HEK293 (cell line): ENCODE data around the gene PLD6.

ENCODE experiments used
- CTCF ChIA-PET: fragments of 350-600 bp; formaldehyde crosslinking; extraction: SDS; loops from one replicate; lab custom pipeline; 2021; ENCODE audit warnings: antibody characterized with exemption; lab: Yijun Ruan, JAX
- POLR2A ChIA-PET: fragments of 300-600 bp; formaldehyde crosslinking; extraction: SDS; loops from one replicate; lab custom pipeline; 2020; ENCODE audit warnings: antibody characterized with exemption, inconsistent platforms; lab: Yijun Ruan, JAX
- H3K27ac ChIP-seq: fragments of 200-500 bp; sonication (Bioruptor generic); 2 replicates; pipeline ENCODE4 v1.5.1; 2014; ENCODE audit warnings: low read depth, low read length, control low read depth, inconsistent platforms; ENCODE audit errors: extremely low read depth
- H3K36me3 ChIP-seq, 2 experiments: fragments of 200-500 bp in 1 of 2; sonication (Bioruptor generic) in 1 of 2; 1 replicate in 1 of 2; 2 replicates in 1 of 2; pipeline ENCODE4 v1.5.1; 2014 to 2017; ENCODE audit warnings: inconsistent platforms in 2 of 2, low read length in 2 of 2; ENCODE audit not compliant: control insufficient read depth in 2 of 2, insufficient read depth in 1 of 2
- H3K4me1 ChIP-seq: fragments of 200-500 bp; sonication (Bioruptor generic); 2 replicates; pipeline ENCODE4 v1.5.1; 2014; ENCODE audit warnings: mild to moderate bottlenecking, low read length, inconsistent platforms; ENCODE audit not compliant: control insufficient read depth, insufficient read depth
- H3K4me3 ChIP-seq: 2 replicates; pipeline ENCODE4 v1.5.1; 2011; ENCODE audit warnings: low read depth, mild to moderate bottlenecking, control low read depth, low read length, moderate library complexity
- H3K9me3 ChIP-seq: fragments of 200-500 bp; sonication (Bioruptor generic); 2 replicates; pipeline ENCODE4 v1.5.1; 2014; ENCODE audit warnings: low read depth, low read length, inconsistent platforms; ENCODE audit not compliant: control insufficient read depth, insufficient read depth
- BCL11A ChIP-seq: fragments of 450-650 bp; formaldehyde crosslinking; IDR thresholded peaks from 2 replicates; pipeline ENCODE4 v1.5.1; 2016; ENCODE audit warnings: low read depth, missing biosample characterization, missing genetic modification characterization
- HIC1 ChIP-seq: fragments of 450-650 bp; formaldehyde crosslinking; IDR thresholded peaks from 2 replicates; pipeline ENCODE4 v1.5.1; 2016; ENCODE audit warnings: missing biosample characterization, missing genetic modification characterization
- PBX3 ChIP-seq: sonication (generic); formaldehyde crosslinking; IDR thresholded peaks from 2 replicates; pipeline ENCODE4 v1.8.1; 2022; ENCODE audit warnings: mild to moderate bottlenecking, moderate library complexity, missing genetic modification reagents
- REST ChIP-seq: fragments of 450-650 bp; formaldehyde crosslinking; IDR thresholded peaks from 2 replicates; pipeline ENCODE4 v1.5.1; 2016; ENCODE audit warnings: missing biosample characterization, missing genetic modification characterization
- ZBTB48 ChIP-seq: fragments of 450-650 bp; formaldehyde crosslinking; IDR thresholded peaks from 2 replicates; pipeline ENCODE4 v1.5.1; 2016; ENCODE audit warnings: missing biosample characterization, missing genetic modification characterization
- ZNF10 ChIP-seq: fragments of 450-650 bp; formaldehyde crosslinking; IDR thresholded peaks from 2 replicates; pipeline ENCODE4 v1.5.1; 2017; ENCODE audit warnings: missing biosample characterization, missing genetic modification characterization
- ZNF169 ChIP-seq: fragments of 450-650 bp; formaldehyde crosslinking; IDR thresholded peaks from 2 replicates; pipeline ENCODE4 v1.5.1; 2016; ENCODE audit warnings: missing biosample characterization, missing genetic modification characterization
- ZNF174 ChIP-seq: fragments of 450-650 bp; formaldehyde crosslinking; IDR thresholded peaks from 2 replicates; pipeline ENCODE4 v1.5.0; 2017; ENCODE audit warnings: missing biosample characterization, mild to moderate bottlenecking, missing genetic modification characterization
- ZNF248 ChIP-seq: fragments of 450-650 bp; formaldehyde crosslinking; IDR thresholded peaks from 2 replicates; pipeline ENCODE4 v1.5.1; 2017; ENCODE audit warnings: missing biosample characterization, missing genetic modification characterization
- ZNF324 ChIP-seq: fragments of 450-650 bp; formaldehyde crosslinking; IDR thresholded peaks from 2 replicates; pipeline ENCODE4 v1.5.1; 2016; ENCODE audit warnings: missing biosample characterization, missing genetic modification characterization
- ZNF335 ChIP-seq: fragments of 450-650 bp; formaldehyde crosslinking; conservative IDR thresholded peaks from 2 replicates; pipeline ENCODE4 v1.5.1; 2016; ENCODE audit warnings: missing biosample characterization, missing genetic modification characterization
- ZNF341 ChIP-seq: fragments of 450-650 bp; formaldehyde crosslinking; IDR thresholded peaks from 2 replicates; pipeline ENCODE4; 2016; ENCODE audit warnings: low read depth, missing biosample characterization, missing genetic modification characterization
- ZNF350 ChIP-seq: fragments of 450-650 bp; formaldehyde crosslinking; IDR thresholded peaks from 2 replicates; pipeline ENCODE4 v1.5.0; 2017; ENCODE audit warnings: missing biosample characterization, mild to moderate bottlenecking, missing genetic modification characterization
- ZNF48 ChIP-seq: fragments of 450-650 bp; formaldehyde crosslinking; IDR thresholded peaks from 2 replicates; pipeline ENCODE4 v1.5.1; 2016; ENCODE audit warnings: missing biosample characterization, missing genetic modification characterization
- ZNF544 ChIP-seq: fragments of 450-650 bp; formaldehyde crosslinking; IDR thresholded peaks from 2 replicates; pipeline ENCODE4 v1.5.0; 2017; ENCODE audit warnings: missing biosample characterization, missing genetic modification characterization
- ZNF558 ChIP-seq: fragments of 450-650 bp; formaldehyde crosslinking; IDR thresholded peaks from 2 replicates; pipeline ENCODE4 v1.5.1; 2016; ENCODE audit warnings: missing biosample characterization, missing genetic modification characterization
- ZNF580 ChIP-seq: fragments of 450-650 bp; formaldehyde crosslinking; IDR thresholded peaks from 2 replicates; pipeline ENCODE4 v1.5.1; 2016; ENCODE audit warnings: missing biosample characterization, missing genetic modification characterization
- ZNF610 ChIP-seq: fragments of 450-650 bp; formaldehyde crosslinking; IDR thresholded peaks from 2 replicates; pipeline ENCODE4 v1.5.1; 2016; ENCODE audit warnings: missing biosample characterization, missing genetic modification characterization, borderline replicate concordance
- ZSCAN18 ChIP-seq: fragments of 450-650 bp; formaldehyde crosslinking; IDR thresholded peaks from 2 replicates; pipeline ENCODE4 v1.5.1; 2016; ENCODE audit warnings: missing biosample characterization, missing genetic modification characterization
- ZSCAN30 ChIP-seq: fragments of 450-650 bp; IDR thresholded peaks from 2 replicates; pipeline ENCODE4 v1.5.1; 2018; ENCODE audit warnings: missing biosample characterization, mild to moderate bottlenecking, missing genetic modification characterization, moderate library complexity

Gene PLD6

DNA sequence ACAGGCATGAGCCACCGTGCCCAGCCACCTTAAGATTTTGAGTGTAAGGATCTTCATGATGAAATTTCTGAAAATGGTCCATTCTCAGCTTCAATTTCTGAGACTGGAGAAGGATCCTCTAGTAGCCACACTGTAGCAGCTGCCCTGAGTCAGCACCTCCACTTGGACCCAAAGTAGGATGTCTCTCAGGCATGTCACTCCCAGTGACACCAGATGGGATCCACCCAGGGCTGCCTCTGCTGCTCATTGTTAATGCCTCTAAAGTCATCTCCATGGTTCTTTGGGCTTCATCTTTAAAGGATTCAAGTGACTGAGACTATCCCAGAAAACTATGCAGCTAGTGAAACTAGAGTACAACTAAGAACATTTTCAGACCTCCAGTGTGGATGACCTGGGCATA lies 7.9 kb downstream of the PLD6 start:
- no peaks in the 10 kb centered on the region for H3K4me1 ChIP-seq
- POLR2A ChIA-PET = interaction anchor here (0.7 kb wide), 1 partner anchor 15 kb away, joined by 3 read pairs; no protein-coding TSS in a partner anchor
- no peak overlapping the region for H3K27ac ChIP-seq
- CTCF ChIA-PET = no interaction called here
- no peak overlapping the region for H3K4me3 ChIP-seq
- peaks cover 4 to 26% of the 10 kb centered on the region in 2 experiments for H3K36me3 ChIP-seq
- no peaks in the 10 kb centered on the region for H3K9me3 ChIP-seq
- TF ChIP-seq ZNF350 (tag by site-specific recombination) (no peak), ZNF324 (tag by site-specific recombination) (no peak), BCL11A (tag by site-specific recombination) (no peak), ZBTB48 (tag by site-specific recombination) (no peak), ZNF10 (tag by site-specific recombination) (no peak), ZNF341 (no peak), PBX3 (no peak), ZNF174 (tag by site-specific recombination) (no peak), ZSCAN30 (tag by site-specific recombination) (no peak), ZSCAN18 (tag by site-specific recombination) (no peak), ZNF335 (tag by site-specific recombination) (no peak), ZNF558 (tag by site-specific recombination) (no peak), ZNF48 (tag by site-specific recombination) (no peak), ZNF610 (tag by site-specific recombination) (no peak), ZNF248 (no peak), REST (tag by site-specific recombination) (no peak), ZNF580 (tag by site-specific recombination) (no peak), ZNF169 (tag by site-specific recombination) (no peak), ZNF544 (no peak), HIC1 (tag by site-specific recombination) (no peak)
